DMS 273 treated with DMSO at 0.1 percent for 48 hours (cell line): Measurements from ENCODE around the gene EEA1.

ENCODE experiments used
- DNase-seq: peaks from one replicate; lab custom pipeline; 2025; lab: John Stamatoyannopoulos, UW

EEA1 gene

GRCh38 chr12:92879698-92880322, 49.3 kb downstream of the EEA1 start:
- DNase-seq, result no peak

DNA sequence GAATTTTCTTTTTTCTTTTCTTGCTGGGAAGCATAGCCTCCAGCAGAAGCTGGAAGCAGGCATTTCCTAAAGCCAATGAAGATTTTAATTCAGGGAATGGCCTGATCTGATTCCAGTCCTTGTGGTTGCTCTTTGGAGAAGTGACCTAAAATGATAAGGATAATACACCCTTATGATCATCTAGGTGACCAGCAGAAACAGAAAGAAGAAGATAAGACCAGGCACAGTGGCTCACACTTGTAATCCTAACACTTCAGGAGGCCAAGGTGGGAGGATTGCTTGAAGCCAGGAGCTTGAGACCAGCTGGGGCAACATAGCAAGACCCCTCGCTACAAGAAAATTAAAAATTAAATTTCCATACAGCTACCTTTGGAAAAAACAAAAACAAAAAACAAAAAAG, 51.2 kb downstream of the EEA1 start:
- DNase-seq, result no peak

DNA sequence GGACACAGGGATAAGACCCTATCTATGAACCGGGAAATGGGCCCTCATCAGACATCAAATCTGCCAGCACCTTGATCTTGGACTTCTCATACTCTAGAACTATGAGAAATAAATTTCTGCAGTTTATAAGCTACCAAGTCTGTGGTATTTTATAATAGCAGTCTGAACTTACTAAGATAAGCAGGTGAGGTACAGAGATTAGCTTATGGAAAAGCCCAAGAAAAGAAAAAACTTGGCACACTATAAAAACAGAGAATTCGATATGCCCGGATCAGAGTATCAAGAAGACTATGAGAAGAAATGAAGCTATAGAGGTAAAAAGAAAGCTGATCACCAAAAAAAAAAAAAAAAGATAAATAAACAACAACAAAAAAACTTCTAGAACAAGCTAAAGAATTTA, 52.6 kb downstream of the EEA1 start:
- DNase-seq, result no peak

GRCh38 chr12:92871116-92871515, 58.0 kb downstream of the EEA1 start:
- no peak for DNase-seq

DNA sequence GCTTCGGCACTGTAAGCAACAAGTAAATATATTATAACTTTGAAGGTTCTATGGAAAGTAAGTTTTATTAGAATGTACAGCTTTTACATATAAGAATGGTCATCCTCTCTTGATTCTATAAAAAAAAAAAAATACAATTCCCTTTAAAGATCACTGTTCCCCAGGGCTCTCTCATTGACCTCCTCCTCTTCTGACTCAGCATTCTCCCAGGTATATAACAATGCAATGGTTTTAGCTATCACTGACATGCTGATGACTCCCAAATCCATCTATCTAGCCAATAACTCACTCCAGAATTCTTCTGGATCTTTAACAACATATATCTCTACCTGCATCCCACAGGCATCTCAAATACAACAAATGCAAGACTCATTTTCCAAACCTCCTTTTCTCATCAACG, 62.7 kb downstream of the EEA1 start:
- no peak for DNase-seq

- no peak for DNase-seq
These were observed 65.8 kb downstream of the EEA1 start for GRCh38 chr12:92863251-92863650.

GRCh38 chr12:92861381-92861780, 67.7 kb downstream of the EEA1 start:
- no peak for DNase-seq

DNA sequence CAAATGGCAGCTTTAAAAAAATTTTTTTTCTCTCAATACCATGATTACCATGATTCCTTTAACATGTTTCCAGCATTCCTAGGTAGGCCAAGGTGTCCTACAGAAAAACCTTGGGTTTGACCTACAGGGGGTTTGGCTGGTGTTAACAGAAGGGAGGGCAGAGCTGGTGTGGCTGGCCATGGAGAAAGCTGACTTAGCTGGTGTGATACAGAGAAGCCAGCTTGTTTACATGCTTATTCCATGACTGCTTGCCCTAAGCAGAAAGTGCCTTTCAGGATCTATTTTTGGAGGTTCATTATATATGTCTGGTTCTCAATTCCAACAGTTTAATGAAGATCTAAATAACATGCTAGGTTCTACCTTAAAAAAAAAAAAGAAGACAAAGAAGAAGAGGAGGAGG, 68.6 kb downstream of the EEA1 start:
- DNase-seq, result no peak

DNA sequence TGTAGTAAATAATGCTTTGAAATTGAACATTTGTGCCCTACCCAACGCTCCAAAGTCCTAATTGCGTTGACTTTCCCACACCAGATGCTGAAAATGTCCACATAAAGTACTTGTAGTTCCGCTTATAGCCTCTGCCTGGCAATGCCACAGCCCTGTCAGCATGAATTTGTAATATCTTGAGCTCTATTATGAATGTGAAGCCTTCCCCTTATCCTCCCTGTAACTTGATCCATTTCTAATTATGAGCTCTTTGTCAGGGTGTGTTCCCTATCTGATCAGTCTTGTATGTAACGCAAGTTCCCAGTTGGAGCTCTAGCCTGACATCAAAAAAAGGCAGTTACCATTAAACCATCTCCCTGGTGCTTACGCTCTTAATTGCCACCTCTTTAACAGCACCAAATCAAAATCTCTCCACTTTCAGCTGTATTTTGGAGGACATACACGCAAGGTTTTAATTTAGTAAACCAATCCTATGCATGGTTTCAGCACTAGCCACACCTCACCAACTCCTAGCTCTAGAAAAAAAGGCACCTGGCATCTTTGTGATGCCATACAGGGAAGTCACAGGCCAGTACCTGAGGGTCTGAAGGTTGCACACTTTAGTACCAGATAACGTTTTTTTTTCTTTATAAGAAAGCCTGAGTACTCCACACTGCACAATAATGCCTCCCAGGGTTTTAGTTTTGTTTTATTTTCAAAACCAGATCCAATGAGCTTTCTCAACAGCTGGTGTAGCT, 69.3 kb downstream of the EEA1 start:
- no peak for DNase-seq

DNA sequence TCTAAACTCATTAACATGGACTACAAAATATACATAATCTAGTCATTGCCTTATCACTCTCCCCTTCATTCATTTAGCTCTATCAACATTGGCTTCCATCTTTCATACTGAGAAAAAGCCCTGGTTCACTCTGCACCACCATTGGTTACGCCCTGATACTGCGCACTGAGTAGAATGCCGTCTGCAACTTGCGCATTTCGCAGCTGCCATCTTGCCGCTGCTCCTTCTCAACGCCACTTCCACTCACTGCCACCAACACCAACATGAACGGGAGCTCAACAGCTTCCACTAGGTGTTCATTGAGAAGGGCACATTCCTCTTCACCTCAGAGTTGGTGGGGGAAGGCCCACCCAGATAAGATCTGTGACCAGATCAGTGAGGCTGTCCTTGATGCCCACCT, 71.3 kb downstream of the EEA1 start:
- DNase-seq, result no peak

GRCh38 chr12:92854344-92854743, 74.8 kb downstream of the EEA1 start:
- no peak for DNase-seq

GRCh38 chr12:92848740-92849139, 80.4 kb downstream of the EEA1 start:
- no peak for DNase-seq

GRCh38 chr12:92847368-92847767, 81.7 kb downstream of the EEA1 start:
- DNase-seq, result no peak

DNA sequence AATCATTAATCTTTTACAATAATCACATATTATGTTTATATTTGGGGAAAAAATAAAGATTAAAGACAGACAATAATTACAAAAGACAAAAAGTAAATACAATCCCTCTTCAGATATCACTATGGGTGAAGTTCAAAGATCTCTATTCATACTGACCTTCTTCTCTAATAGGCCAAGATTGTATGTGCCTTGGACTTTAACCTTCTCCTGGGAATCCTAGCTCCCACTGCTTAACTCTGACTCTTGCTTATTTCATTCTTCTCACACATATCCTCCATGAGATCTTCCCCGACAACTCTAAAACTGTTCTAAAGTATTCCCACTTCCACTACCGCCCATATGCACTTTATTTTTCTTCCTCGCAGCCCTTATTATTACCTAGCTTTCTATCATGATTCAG, 83.8 kb downstream of the EEA1 start:
- DNase-seq, result no peak

GRCh38 chr12:92844151-92844763, 84.8 kb downstream of the EEA1 start:
- no peak for DNase-seq

DNA sequence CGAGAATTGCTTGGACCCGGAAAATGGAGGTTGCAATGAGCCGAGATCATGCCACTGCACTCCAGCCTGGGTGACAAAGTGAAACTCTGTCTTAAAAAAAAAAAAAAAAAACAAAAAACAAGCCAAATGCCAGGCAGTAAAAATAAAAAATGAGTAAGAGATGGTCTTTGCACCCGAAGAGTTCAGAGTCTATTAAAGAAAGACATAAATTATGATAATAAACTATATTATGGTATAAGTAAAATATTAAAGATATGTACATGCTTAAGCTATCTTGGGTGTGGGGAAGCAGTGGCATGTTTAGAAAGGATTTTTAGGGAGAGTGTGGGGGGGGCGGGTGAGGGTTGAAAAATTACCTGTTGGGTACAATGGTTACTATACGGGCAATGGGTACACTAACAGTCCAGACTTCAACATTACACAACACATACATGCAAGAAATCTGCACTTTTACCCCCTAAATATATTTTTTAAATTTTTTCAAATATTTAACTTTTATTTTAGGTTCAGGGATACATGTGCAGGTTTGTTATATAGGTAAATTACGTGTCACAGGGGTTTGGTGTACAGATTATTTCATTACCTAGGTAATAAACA, 99.3 kb downstream of the EEA1 start:
- DNase-seq, result no peak

DNA sequence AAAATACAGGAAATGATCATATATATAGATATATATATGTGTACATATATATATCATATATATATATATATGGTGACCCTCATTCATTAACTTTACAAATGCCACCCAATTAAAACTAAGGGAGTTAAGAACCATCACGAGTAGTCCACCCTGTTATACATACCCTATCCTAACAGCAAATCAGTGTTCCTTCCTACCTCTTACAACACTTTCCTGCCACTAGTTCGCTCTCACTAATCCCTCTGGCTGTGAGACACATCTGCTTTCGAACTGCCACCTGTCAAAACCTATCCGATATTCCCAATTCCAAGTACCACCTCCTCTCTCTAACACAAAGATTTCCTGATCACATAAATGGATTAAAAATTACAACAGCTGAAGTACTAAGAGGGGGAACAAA, 100.5 kb downstream of the EEA1 start:
- no peak for DNase-seq

DNA sequence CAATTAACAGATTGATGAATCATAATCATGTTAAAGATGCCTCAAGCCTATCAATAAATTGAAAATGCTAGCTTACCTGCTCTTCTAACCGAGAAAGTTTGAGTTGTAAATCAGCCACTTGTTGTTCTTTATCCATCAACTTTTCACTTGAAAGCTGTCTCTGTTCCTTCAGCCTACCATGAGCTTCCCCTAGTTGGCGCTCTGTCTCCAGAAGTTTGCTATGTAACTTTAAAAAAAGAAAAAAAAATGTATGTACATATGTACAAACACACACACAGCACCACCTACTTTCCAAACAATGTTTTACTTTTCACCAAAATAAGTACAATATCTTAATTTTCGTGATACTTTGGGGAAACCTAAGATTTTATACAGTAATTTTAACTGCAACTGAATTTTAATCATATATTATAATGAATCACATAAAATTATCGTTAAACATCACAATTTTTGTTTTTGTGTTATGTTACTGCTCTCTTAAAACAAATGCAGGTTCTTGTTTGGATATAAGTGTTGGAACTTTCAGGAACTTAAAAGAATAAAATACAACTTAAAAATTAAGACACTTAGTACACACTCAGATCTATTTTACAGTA, 101.2 kb downstream of the EEA1 start:
- no peak for DNase-seq

DNA sequence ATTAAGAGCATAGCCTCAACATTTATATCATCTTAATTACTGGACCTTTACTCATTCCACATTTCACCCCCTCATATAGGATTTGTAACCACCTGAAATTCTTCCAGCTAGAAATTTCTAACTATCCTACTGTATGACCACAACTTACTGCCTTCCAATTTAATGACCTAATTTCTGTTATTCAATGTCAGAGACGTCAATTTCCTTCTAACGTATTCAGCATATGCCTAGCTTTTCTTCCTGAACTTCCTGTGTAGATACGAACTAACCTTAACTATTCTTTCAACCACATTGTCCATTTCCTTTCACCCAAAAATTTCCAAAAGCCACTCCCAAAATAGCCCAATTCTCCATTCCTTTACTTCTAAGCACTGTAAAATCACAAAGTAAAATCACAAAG, 108.0 kb downstream of the EEA1 start:
- DNase-seq, result no peak

DNA sequence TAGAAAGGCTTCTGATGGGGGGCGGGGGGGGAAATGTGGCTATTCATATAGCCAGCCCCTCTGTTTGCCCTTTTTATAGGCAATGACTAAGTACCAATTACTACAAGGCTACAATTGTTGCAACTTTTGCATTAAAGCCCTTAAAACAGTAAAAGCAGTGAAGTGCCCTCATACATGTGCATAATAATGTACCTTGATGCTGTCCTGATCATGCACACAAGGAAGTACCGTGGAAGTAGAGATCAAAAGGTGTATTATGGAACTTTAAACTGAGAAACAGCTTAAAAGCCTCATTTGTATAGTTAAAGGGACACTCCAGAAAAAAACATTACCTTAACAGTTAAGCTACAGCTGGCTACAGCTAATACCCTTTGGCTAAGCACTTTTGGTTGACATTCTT, 114.5 kb downstream of the EEA1 start:
- no peak for DNase-seq

DNA sequence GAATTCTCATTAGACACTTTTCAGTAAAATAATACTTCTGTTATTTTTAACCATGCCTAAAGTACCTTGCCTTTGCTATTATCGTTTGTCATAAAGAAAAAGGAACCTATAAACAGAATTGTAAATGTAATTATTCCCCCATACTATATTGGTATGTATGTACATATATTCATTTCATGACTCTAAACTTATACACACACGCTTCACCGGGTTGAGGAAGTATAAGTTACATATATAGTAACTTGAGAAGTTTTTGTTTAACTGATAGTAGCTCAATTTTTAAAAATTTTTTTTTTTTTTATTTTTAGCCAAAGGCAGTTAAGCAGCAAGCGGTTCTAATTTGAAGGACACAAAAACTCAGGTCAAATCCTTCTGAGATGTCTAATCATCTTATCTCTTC, 118.7 kb downstream of the EEA1 start:
- DNase-seq, result no peak

DNA sequence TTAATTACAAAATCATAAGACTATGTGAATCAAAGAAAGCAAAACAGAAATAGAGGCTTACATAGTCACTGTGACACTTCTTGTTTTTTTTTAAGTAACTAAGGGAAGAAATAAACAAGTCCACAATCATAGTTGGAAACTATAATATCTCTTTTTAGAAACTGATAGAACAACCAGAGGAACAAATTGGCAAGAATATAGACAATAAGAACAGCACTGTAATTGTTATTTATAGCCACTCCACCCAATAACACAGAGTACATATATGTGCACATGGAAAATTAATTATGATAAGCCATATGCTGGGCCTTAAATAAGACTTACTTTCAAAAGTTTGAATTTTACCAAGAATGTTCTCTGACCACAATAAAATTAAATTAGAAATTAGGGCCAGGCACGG, 125.2 kb downstream of the EEA1 start:
- no peak for DNase-seq

DNA sequence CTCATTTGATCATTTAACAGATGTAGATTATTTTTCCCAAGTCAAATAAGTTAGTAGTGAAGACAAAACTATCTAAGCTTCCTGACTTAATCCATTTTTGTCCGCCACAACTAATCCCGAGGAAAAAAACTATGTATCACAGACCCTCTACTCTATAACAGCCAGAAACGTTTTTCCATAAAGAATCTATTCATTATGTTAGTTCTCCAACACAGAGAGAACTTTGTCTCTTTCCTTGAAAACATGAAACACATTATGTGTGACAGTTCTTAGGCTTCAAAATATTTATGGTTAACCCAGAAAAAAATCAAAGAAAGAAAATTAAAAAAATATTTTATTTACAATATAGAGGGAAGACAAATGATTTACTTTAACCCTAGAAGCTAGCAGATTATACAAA, 126.2 kb downstream of the EEA1 start:
- no peak for DNase-seq
